HEK293 (cell line): ENCODE measurements around the gene ADGRL1.
"Not testable (repeated sequence)": the region's sequence is repeated elsewhere in the genome, so short reads cannot be mapped to it uniquely, and the experiment has no call there.

Source experiments
- ZNF10 ChIP-seq: fragments of 450-650 bp; formaldehyde crosslinking; IDR thresholded peaks from 2 replicates; pipeline ENCODE4 v1.5.1; 2017; ENCODE audit warnings: missing biosample characterization, missing genetic modification characterization
- TF ChIP-seq, protein P1 (sequence below): fragments of 450-650 bp; formaldehyde crosslinking; IDR thresholded peaks from 2 replicates; pipeline ENCODE4 v1.5.1; 2016; ENCODE audit warnings: missing biosample characterization, missing genetic modification characterization
- TF ChIP-seq, protein P2 (sequence below): fragments of 450-650 bp; formaldehyde crosslinking; IDR thresholded peaks from 2 replicates; pipeline ENCODE4 v1.5.0; 2017; ENCODE audit warnings: missing biosample characterization, missing genetic modification characterization, borderline replicate concordance

DNA sequence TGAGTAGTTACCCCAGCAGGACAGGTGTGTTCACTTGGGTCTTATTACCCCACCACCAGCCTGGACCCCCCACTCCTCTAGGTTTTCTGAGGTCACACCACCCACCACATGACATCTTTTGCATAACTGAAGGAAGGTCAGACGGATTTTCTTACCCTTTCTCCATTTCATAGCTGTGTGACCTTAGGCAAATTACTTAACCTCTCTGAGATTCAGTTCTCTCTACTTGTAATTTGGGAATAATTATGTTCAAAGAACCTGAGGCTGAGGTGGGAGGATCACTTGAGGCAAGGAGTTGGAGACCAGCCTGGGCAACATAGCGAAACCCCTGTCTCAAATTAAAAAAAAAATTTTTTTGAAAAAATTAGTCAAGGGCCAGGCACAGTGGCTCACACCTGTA is 43.9 kb upstream of the ADGRL1 start:
- TF ChIP-seq, protein P1, sequence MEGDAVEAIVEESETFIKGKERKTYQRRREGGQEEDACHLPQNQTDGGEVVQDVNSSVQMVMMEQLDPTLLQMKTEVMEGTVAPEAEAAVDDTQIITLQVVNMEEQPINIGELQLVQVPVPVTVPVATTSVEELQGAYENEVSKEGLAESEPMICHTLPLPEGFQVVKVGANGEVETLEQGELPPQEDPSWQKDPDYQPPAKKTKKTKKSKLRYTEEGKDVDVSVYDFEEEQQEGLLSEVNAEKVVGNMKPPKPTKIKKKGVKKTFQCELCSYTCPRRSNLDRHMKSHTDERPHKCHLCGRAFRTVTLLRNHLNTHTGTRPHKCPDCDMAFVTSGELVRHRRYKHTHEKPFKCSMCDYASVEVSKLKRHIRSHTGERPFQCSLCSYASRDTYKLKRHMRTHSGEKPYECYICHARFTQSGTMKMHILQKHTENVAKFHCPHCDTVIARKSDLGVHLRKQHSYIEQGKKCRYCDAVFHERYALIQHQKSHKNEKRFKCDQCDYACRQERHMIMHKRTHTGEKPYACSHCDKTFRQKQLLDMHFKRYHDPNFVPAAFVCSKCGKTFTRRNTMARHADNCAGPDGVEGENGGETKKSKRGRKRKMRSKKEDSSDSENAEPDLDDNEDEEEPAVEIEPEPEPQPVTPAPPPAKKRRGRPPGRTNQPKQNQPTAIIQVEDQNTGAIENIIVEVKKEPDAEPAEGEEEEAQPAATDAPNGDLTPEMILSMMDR: not testable (repeated sequence)
- not testable (repeated sequence) for TF ChIP-seq ZNF10 (tag by site-specific recombination)
- TF ChIP-seq, protein P2, sequence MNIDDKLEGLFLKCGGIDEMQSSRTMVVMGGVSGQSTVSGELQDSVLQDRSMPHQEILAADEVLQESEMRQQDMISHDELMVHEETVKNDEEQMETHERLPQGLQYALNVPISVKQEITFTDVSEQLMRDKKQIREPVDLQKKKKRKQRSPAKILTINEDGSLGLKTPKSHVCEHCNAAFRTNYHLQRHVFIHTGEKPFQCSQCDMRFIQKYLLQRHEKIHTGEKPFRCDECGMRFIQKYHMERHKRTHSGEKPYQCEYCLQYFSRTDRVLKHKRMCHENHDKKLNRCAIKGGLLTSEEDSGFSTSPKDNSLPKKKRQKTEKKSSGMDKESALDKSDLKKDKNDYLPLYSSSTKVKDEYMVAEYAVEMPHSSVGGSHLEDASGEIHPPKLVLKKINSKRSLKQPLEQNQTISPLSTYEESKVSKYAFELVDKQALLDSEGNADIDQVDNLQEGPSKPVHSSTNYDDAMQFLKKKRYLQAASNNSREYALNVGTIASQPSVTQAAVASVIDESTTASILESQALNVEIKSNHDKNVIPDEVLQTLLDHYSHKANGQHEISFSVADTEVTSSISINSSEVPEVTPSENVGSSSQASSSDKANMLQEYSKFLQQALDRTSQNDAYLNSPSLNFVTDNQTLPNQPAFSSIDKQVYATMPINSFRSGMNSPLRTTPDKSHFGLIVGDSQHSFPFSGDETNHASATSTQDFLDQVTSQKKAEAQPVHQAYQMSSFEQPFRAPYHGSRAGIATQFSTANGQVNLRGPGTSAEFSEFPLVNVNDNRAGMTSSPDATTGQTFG (tag by site-specific recombination): not testable (repeated sequence)
